GM23248 (cell line): ENCODE data around the gene SLC15A1. TPM values are rescaled to one million over a fixed set of nuclear protein-coding genes. Genes with fewer than 3 reads are reported as not detected.

Experiments used
- DNase-seq: peaks from one replicate; pipeline ENCODE4 v3.0.0-alpha.2; 2015
- H2AFZ ChIP-seq: fragments of 200-600 bp; sonication (generic); 2 replicates; pipeline ENCODE4 v1.6.1; 2016; ENCODE audit warnings: antibody characterized with exemption
- H3F3A ChIP-seq: fragments of 200-600 bp; sonication (generic); 2 replicates; pipeline ENCODE4 v1.6.1; 2016; ENCODE audit warnings: mild to moderate bottlenecking, antibody characterized with exemption, mixed run types; ENCODE audit not compliant: insufficient read depth
- H3K27ac ChIP-seq: fragments of 200-600 bp; sonication (generic); 2 replicates; pipeline ENCODE4 v1.5.1; 2016; ENCODE audit warnings: mild to moderate bottlenecking
- H3K27me3 ChIP-seq: fragments of 200-600 bp; sonication (generic); replicated peaks from 2 replicates; pipeline ENCODE4 v1.6.1; 2016; ENCODE audit warnings: mild to moderate bottlenecking; ENCODE audit not compliant: insufficient read depth
- H3K36me3 ChIP-seq: fragments of 200-600 bp; sonication (generic); 2 replicates; pipeline ENCODE4 v1.6.1; 2016; ENCODE audit warnings: low read depth, mild to moderate bottlenecking
- H3K4me1 ChIP-seq: fragments of 200-600 bp; sonication (generic); 2 replicates; pipeline ENCODE4 v1.6.1; 2016; ENCODE audit warnings: mild to moderate bottlenecking; ENCODE audit not compliant: insufficient read depth
- H3K4me2 ChIP-seq: fragments of 200-600 bp; sonication (generic); one replicate; pipeline ENCODE4 v1.6.1; 2016; ENCODE audit warnings: mild to moderate bottlenecking; ENCODE audit not compliant: unreplicated experiment
- H3K4me3 ChIP-seq: fragments of 200-600 bp; sonication (generic); 2 replicates; pipeline ENCODE4 v1.5.1; 2016; ENCODE audit warnings: mild to moderate bottlenecking
- H3K79me2 ChIP-seq: fragments of 200-600 bp; sonication (generic); 2 replicates; pipeline ENCODE4 v1.6.1; 2016; ENCODE audit warnings: mild to moderate bottlenecking; ENCODE audit not compliant: insufficient read depth
- H3K9ac ChIP-seq: fragments of 200-600 bp; sonication (generic); 2 replicates; pipeline ENCODE4 v1.6.1; 2016; ENCODE audit warnings: mild to moderate bottlenecking
- H3K9me2 ChIP-seq: fragments of 200-600 bp; sonication (generic); 2 replicates; pipeline ENCODE4 v1.6.1; 2016; ENCODE audit warnings: mixed run types, mild to moderate bottlenecking, moderate library complexity; ENCODE audit not compliant: insufficient read depth
- H3K9me3 ChIP-seq: fragments of 200-600 bp; sonication (generic); one replicate; pipeline ENCODE4 v1.6.1; 2017; ENCODE audit warnings: low read depth
- H4K20me1 ChIP-seq: fragments of 200-600 bp; sonication (generic); 2 replicates; pipeline ENCODE4 v1.6.0; 2016; ENCODE audit not compliant: insufficient read depth
- EZH2 ChIP-seq: fragments of 200-600 bp; sonication (generic); IDR thresholded peaks from 2 replicates; pipeline ENCODE4 v1.6.1; 2018; ENCODE audit warnings: antibody characterized with exemption, mild to moderate bottlenecking; ENCODE audit not compliant: insufficient read depth, poor library complexity, severe bottlenecking
- EZH2phosphoT487 ChIP-seq: fragments of 200-600 bp; sonication (generic); IDR thresholded peaks from 2 replicates; pipeline ENCODE4 v1.6.1; 2018; ENCODE audit warnings: antibody characterized with exemption, moderate library complexity, mild to moderate bottlenecking, low read depth; ENCODE audit not compliant: insufficient read depth
- WGBS, 2 experiments: methylation state at CpG; one replicate each; pipeline ENCODE4 v1.1.6; 2015 to 2017; ENCODE audit warnings: low lambda C conversion rate in 2 of 2, low coverage in 1 of 2; ENCODE audit errors: missing lambda C conversion rate in 2 of 2; 5-methylcytosine and 5-hydroxymethylcytosine counted together
- in situ Hi-C: fragments of 300-500 bp; cut with MboI; formaldehyde crosslinking; loops from 2 replicates; pipeline ENCODE4 v1.15.0; 2020
- polyA plus RNA-seq: library from polyadenylated mRNA; unstranded; fragments of >200 nt; fragmentation: Nextera tagmentation; extraction: Ambion mirVana; gene quantifications from 2 replicates; pipeline ENCODE4 v1.2.1, GENCODE V29; 2016
- total RNA-seq: library from RNA; depleted of rRNA; stranded (reverse); fragments of >200 nt; shearing (Covaris generic); gene quantifications from 2 replicates; pipeline ENCODE4 v1.2.3, GENCODE V29; 2014

SLC15A1 gene
- total and polyA plus RNA-seq, 2 experiments from 2014 or later, result not detected

- Histone ChIP-seq H3K9me2 (no peaks in the 10 kb centered on the region), H3K9ac (no peak overlapping the region), H3K79me2 (no peaks in the 10 kb centered on the region), H2AFZ (no peak overlapping the region), H3K4me1 (no peaks in the 10 kb centered on the region), H3F3A (no peaks in the 10 kb centered on the region), H3K27me3 (peaks cover 19% of the 10 kb centered on the region), H3K9me3 (no peaks in the 10 kb centered on the region), H3K4me2 (no peak overlapping the region), H3K4me3 (no peak overlapping the region), H3K27ac (no peak overlapping the region), H4K20me1 (no peaks in the 10 kb centered on the region), H3K36me3 (no peaks in the 10 kb centered on the region)
- WGBS, 2 experiments, result 87 to 88% methylated on average over 17 of the region's 17 CpGs
- in situ Hi-C loops, result no loop called here
- no peak for TF ChIP-seq EZH2phosphoT487
- TF ChIP-seq EZH2, result no peak
- DNase-seq, result no peak
Observed at GRCh38 chr13:98731038-98731437, 21.4 kb downstream of the SLC15A1 start.

GRCh38 chr13:98730441-98730840 is 22.0 kb downstream of the SLC15A1 start:
- no peak for TF ChIP-seq EZH2phosphoT487
- no peak for TF ChIP-seq EZH2
- Histone ChIP-seq H3K36me3 (no peaks in the 10 kb centered on the region), H3K4me2 (no peak overlapping the region), H3K27ac (no peak overlapping the region), H3K79me2 (no peaks in the 10 kb centered on the region), H2AFZ (no peak overlapping the region), H3K9me2 (no peaks in the 10 kb centered on the region), H3K4me1 (no peaks in the 10 kb centered on the region), H3K9ac (no peak overlapping the region), H3F3A (no peaks in the 10 kb centered on the region), H3K4me3 (no peak overlapping the region), H3K27me3 (peaks cover 24% of the 10 kb centered on the region), H3K9me3 (no peaks in the 10 kb centered on the region), H4K20me1 (no peaks in the 10 kb centered on the region)
- 81 to 83% methylated on average over 21 to 23 of the region's 23 CpGs for WGBS, 2 experiments
- DNase-seq, result no peak
- in situ Hi-C loops, result no loop called here

DNA sequence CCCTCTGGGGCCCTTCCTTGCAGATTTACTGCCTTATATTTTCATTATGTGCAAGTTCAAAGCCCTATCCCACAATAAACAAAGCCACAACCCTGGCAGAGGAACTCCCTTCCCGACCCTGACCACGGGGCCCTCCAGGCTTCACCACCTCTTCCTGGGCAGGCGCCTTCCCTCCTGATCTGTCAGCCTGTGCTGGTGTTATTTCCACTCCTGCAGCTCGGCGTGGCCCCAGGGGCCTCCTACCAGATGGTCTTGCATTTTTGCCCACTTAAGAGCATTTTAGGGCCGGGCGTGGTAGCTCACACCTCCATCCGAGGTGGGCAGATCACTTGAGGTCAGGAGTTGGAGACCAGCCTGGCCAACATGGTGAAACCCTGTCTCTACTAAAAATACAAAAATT is 22.8 kb downstream of the SLC15A1 start:
- Histone ChIP-seq H3K79me2 (no peaks in the 10 kb centered on the region), H3K9ac (no peak overlapping the region), H3K9me3 (no peaks in the 10 kb centered on the region), H3K4me1 (no peaks in the 10 kb centered on the region), H3K4me2 (no peak overlapping the region), H3K27ac (no peak overlapping the region), H4K20me1 (no peaks in the 10 kb centered on the region), H3F3A (no peaks in the 10 kb centered on the region), H3K36me3 (no peaks in the 10 kb centered on the region), H3K27me3 (peaks cover 24% of the 10 kb centered on the region; the same call in 1 of the 2 replicates), H3K9me2 (no peaks in the 10 kb centered on the region), H3K4me3 (no peak overlapping the region), H2AFZ (no peak overlapping the region)
- in situ Hi-C loops, result no loop called here
- 46 to 48% methylated on average over 8 of the region's 8 CpGs for WGBS, 2 experiments
- TF ChIP-seq EZH2phosphoT487 (no peak), EZH2 (no peak)
- DNase-seq, result no peak

DNA sequence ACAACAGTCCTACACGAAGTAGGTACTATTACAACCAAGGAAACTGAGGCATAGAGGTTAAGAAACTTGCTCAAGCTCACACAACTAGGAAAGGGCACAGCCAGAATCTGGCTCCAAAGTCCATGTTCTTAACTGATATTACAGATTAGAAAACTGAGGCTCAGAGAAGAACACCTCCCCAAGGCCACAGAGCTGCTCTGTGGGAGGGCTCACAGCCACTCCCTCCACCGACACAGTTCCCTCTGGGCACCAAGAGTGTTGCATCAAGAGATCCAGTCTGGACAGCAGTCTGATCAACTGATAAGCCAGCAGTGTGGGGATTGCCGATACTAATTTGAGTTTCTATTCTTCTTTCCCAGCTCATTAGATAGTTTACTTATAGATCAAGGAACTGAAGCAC is 29.5 kb downstream of the SLC15A1 start:
- no peak overlapping the region for H3K27ac ChIP-seq
- H3K9me2 ChIP-seq, result no peaks in the 10 kb centered on the region
- 0 out of 2 replicates have a peak, but pooled peaks cover 11% of the 10 kb centered on the region for H3K27me3 ChIP-seq
- no peaks in the 10 kb centered on the region for H3K9me3 ChIP-seq
- H4K20me1 ChIP-seq, result no peaks in the 10 kb centered on the region
- H3K9ac ChIP-seq, result no peak overlapping the region
- no peak overlapping the region for H3K4me2 ChIP-seq
- DNase-seq, result no peak
- no peaks in the 10 kb centered on the region for H3K4me1 ChIP-seq
- 28 to 35% methylated on average over 3 of the region's 3 CpGs for WGBS, 2 experiments
- in situ Hi-C loops, result no loop called here
- no peaks in the 10 kb centered on the region for H3K36me3 ChIP-seq
- no peak overlapping the region for H3K4me3 ChIP-seq
- H2AFZ ChIP-seq, result no peak overlapping the region
- TF ChIP-seq EZH2 (no peak), EZH2phosphoT487 (no peak)
- no peaks in the 10 kb centered on the region for H3F3A ChIP-seq
- no peaks in the 10 kb centered on the region for H3K79me2 ChIP-seq
